Dermis microvascular lymphatic vessel endothelial cell (primary cell): ENCODE measurements around the gene MYO9B. TPM values are rescaled to one million over a fixed set of nuclear protein-coding genes. Genes with fewer than 3 reads are reported as not detected.

Experiments used
- DNase-seq, 2 donors: peaks; one replicate each; pipeline versions ENCODE4 v3.0.0 to v3.0.0-alpha.2; 2010; ENCODE audit warnings: low read depth in 2 of 2
- total RNA-seq: library from RNA; depleted of rRNA; stranded (reverse); fragments of >200 nt; gene quantifications from 2 replicates; pipeline ENCODE4 v1.2.1, GENCODE V29; 2014

Gene MYO9B
- 27.1 and 38.3 TPM in 2 replicates for total RNA-seq

- DNase-seq, result peak; percentile 99 to 100
These were observed at the start of gene MYO9B, which contains the start of gene HAUS8 for GRCh38 chr19:17075035-17075863. Gene MYO9B, plus strand, starts transcription at chr19:17075777. Its CDS starts 25,941 bp downstream, at chr19:17101718. Gene HAUS8, minus strand, starts transcription at chr19:17075452. Its CDS starts 30 bp downstream, at chr19:17075422.

GRCh38 chr19:17025991-17026658, 49.5 kb upstream of the MYO9B start:
- DNase-seq, result no peak

GRCh38 chr19:17026706-17027534, 48.7 kb upstream of the MYO9B start, which contains the start of gene CPAMD8:
Gene CPAMD8, minus strand, starts transcription at chr19:17026810. Its CDS starts 168 bp downstream, at chr19:17026642.
- DNase-seq, result no peak

- no peak for DNase-seq
These were observed 48.0 kb upstream of the MYO9B start for GRCh38 chr19:17027535-17027975.

GRCh38 chr19:17031741-17032140, 43.8 kb upstream of the MYO9B start:
- DNase-seq, result no peak

GRCh38 chr19:17035842-17036424, 39.6 kb upstream of the MYO9B start:
- DNase-seq, result no peak

GRCh38 chr19:17036640-17037039, 38.9 kb upstream of the MYO9B start:
- DNase-seq, result no peak

GRCh38 chr19:17037184-17037583, 38.4 kb upstream of the MYO9B start:
- DNase-seq, result no peak

- DNase-seq, result no peak
These were observed 37.5 kb upstream of the MYO9B start for GRCh38 chr19:17037966-17038500.

- DNase-seq, result peak in 1 of 2 donors; percentile 34
These were observed 33.6 kb upstream of the MYO9B start for GRCh38 chr19:17041976-17042375.

GRCh38 chr19:17043744-17044143, 31.8 kb upstream of the MYO9B start:
- no peak for DNase-seq

GRCh38 chr19:17045907-17046502, 29.6 kb upstream of the MYO9B start:
- no peak for DNase-seq

- no peak for DNase-seq
These were observed 26.6 kb upstream of the MYO9B start for GRCh38 chr19:17048885-17049453.

- peak in 1 of 2 donors; percentile 27 for DNase-seq
These were observed 25.8 kb upstream of the MYO9B start for GRCh38 chr19:17049711-17050280.

GRCh38 chr19:17052439-17052838, 23.1 kb upstream of the MYO9B start:
- peak; percentile 17 to 56 for DNase-seq

- DNase-seq, result no peak
These were observed 20.8 kb upstream of the MYO9B start for GRCh38 chr19:17054746-17055145.

GRCh38 chr19:17055636-17056035, 19.9 kb upstream of the MYO9B start:
- no peak for DNase-seq

GRCh38 chr19:17058236-17058635, 17.3 kb upstream of the MYO9B start:
- DNase-seq, result no peak

GRCh38 chr19:17060802-17061201, 14.8 kb upstream of the MYO9B start:
- no peak for DNase-seq

- no peak for DNase-seq
These were observed 14.4 kb upstream of the MYO9B start for GRCh38 chr19:17061205-17061604.
